NCI-H1436 (cell line): ENCODE results near the gene GAREM1.
"Not testable (repeated sequence)": the region's sequence is repeated elsewhere in the genome, so short reads cannot be mapped to it uniquely, and the experiment has no call there.

Experiments
- DNase-seq: peaks from one replicate; lab custom pipeline; 2025; lab: John Stamatoyannopoulos, UW

GAREM1 gene

DNA sequence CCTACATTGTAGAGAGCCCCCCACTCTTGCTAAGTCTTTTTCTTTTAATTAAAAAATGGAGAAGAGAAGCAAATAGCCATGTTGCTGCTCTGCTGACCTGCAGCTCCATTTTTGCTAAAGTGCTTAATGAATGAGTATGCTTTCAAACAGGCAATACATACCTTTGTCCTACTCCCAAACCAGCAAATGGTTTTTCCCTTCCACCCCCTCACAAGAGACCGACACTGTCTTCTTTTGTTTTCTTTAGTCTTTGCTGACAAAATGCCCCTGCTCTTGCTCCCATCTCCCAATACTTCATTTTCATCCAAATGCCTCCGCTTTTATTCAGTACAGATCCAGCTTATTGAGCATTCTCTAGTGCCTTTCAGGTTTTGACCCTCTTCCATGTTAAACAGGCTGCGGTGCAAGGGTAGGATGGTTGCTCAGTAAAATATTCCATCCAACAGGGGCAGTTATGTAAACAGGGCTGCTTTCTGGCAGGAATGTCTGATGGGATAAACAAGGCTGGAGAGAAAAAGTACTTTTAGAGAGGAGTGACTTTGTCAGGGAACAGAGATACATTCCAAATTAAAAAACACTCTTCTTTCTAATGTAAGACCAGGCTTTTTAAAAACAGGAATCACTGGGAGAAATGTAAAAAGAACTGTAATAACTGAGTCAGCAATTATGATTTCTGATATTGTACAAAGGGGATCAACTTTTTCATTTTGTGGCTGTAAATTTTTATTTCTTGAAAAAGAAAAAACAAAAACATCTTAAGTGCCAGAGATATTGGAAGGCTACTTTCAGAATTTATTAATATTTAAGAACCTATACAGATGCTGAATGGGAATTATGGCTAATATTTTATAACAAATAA is 144.0 kb downstream of the GAREM1 start:
- no peak for DNase-seq

DNA sequence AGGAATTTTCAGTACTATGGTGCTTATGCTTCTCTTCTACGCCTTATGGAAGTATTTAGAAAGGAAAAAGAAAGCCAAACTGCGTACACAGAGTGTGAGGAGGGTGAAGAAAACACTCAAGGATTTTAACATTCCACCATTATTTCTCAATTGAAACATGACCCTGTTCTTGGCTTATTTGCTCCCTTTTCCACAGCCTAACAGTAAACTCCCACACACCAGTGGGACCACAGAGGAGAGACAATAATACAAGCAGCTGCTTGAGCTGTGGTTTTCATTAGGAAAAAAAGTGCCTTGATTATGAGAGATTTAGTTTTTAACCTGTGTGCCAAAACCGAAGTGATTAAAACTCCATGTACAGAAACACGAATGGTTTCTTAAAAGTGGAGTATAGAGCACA is 146.5 kb downstream of the GAREM1 start:
- no peak for DNase-seq

DNA sequence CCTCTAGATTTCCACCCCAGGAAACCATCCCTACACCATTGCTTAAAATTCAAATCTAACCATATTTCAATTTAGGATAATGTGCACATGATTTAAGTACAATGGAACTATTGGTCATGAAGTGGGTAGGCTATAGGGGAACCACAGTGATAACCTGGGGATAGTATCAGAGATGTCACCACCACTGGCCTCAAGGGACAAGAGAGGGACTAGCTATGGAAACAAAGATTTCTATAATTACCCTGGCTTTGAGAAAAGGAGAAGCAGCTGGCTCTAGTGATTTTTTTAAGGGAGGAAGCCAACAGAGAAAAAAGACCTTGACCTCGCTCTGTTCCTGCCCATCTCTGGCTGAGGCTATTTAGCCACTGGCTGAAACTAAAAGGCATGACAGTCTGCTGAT is 148.9 kb downstream of the GAREM1 start:
- no peak for DNase-seq

DNA sequence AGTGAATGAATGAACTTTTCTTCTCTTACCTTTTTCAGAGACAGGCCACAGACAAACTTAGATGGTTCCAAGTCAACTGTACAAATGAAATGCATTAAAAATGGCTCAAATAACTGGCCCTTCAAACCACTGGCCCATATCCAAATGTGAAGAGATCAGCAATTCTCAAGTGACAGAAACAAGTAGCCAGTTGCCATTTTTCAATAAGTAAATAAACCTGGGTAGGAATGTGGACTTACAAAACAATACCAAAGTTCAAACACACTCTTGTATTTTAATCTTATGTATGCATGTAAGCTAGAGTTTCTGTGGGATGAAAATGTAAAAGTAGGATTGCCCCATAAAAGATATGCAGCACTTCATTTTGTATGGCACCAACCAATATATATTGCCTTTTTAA is 151.6 kb downstream of the GAREM1 start:
- no peak for DNase-seq

DNA sequence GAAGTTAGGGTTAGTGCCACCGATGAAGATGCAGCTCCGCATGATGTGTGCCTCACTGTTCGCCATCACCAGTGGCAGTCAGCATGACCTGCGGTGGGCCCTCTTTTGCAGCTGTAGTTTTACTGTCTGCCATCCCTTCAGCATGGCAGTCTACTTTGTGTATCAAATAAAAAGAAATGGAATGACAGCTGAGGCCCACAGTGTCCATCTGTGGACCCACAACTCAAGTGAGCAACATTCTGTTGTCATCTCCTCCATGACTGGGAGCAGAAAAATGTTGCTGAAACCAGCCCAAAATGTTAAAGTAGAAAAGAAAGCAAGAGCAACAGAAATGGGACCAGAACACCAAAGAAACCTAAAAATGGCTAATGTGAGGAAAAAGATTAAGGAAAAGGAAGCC is 152.1 kb downstream of the GAREM1 start:
- DNase-seq, result no peak

DNA sequence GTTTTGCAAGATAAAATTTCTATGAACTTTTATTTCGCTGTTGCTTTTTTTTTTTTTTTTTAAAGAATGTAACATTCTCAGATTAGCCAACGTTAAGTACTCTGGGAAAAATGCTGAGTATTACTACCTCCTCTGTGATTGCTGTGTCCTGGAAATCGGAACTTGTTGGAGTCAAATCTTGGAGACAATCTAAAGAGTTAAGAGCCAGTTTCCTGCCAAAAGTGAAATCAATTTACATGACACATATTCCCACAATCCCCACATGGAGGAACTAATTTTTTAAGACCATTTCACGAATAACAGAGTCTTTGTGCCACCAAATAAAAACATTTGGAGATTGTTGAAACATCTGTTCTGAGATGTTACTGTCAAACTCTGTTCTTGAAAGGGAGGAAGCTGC is 153.0 kb downstream of the GAREM1 start:
- no peak for DNase-seq

DNA sequence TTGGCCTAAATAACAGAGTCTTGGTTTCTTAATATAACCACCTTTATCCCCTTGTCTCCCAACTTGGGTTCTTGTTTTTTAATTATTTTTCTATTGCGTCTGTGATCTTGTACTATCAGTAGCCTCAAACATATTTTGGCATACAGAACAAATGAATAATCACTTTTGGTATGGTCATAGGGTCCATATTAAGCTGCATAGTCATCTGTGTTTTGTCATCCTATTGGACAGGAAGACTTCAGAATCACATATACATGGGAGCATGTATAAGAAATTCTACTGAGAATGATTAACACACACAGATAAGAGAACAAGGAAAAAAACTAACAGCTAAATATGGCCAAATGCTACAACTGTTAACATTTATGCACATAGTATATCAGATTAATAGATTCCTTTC is 154.8 kb downstream of the GAREM1 start:
- no peak for DNase-seq

DNA sequence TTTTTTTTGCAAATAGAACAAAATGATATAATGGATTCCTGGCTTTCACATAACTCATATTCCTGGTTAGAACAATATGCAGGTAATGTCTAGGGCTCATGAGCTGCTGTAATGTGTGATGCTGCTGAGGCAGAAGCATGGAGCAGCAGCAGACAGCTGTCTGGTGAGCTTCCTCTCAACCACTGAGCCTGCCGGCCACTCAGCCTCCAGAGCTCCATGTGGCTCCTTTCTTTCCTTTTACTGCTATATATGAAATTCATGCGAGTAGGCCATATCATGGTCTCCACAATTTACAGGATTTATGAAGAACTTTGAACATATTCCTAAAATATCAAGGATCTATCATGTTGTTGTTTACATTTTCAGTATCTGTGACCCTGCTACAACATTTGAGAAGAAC is 159.9 kb downstream of the GAREM1 start:
- DNase-seq, result no peak

DNA sequence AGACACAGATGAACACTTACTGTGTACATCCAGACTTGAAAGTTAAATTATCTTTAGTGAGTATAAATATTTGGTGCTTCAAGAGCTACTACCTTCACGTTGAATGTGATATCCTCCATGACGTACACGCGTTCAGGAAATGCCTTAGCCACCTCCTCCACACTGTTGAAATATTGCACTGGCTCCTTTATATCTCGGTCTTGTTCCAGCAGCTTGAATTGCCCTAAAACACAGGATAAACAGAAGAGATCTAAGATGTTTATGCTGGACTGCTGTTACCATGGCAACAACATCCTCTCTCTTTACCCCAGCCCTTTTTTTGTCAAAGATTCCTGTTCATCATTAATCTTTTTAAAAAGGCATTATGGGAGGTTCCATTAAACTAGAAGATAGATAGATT is 160.6 kb downstream of the GAREM1 start:
- DNase-seq, result no peak

DNA sequence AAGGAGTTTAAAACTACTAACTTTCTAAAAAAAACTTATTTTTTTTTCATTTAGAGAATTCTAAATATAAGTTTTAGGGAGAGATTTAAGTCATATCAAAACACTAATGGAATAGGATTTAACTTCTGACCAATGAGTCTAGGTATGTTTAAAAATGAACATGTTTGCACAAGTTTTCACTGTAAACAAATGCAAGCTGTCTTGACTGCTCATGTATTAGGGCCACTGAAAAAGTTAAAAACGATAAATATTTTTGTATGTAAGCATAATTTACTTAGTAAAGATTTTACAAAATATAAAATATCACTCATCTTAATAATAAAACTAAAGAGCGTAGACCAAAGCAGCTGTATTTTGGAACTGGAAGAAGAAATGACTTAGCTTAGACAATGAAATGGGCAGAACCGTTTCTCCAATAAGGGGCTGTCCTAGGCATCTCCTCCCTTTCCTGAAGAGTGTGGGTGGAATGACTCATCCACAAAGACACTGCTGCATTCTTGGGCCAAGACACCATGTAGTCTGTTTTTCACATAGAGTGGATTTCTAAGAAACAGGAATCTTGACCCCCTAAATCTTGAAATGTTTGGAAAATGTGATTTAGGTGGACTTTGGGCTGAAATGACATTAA is 162.1 kb downstream of the GAREM1 start:
- DNase-seq, result no peak

DNA sequence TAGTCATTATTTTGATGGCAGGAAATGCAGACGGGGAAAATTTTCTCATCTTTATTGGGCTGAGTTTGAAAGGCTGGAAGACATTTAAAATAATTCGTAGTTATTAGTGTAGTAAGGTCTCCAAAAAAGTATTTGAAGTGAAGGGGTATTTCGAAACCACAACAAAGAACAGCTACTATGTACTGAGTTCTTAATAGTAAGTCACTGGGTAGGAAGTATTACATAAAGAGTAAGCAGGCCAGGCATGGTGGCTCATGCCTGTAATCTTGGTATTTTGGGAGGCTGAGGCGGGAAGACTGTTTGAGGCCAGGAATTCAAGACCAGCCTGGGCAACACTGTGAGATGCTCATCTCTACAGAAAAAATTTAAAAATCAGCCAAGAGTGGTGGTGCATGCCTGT is 167.3 kb downstream of the GAREM1 start:
- no peak for DNase-seq

DNA sequence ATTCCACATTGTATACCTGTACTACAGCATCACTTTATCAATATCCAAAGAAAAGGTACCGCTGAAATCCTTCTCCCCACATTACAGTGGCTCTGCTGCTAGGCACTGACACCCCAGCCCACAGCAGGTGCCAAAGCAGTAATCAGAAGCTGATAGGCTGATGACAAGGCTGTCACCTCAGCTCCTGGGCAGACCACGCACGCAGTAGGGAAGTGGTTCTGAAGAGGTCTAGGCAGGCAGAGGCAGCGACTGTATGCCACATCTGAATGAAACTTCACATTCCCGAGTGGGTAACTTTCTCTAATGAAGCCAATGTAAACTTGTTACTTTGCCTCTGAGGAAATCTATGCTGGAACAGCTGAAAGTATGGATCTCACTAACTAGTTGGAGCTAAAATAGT is 167.9 kb downstream of the GAREM1 start:
- no peak for DNase-seq

DNA sequence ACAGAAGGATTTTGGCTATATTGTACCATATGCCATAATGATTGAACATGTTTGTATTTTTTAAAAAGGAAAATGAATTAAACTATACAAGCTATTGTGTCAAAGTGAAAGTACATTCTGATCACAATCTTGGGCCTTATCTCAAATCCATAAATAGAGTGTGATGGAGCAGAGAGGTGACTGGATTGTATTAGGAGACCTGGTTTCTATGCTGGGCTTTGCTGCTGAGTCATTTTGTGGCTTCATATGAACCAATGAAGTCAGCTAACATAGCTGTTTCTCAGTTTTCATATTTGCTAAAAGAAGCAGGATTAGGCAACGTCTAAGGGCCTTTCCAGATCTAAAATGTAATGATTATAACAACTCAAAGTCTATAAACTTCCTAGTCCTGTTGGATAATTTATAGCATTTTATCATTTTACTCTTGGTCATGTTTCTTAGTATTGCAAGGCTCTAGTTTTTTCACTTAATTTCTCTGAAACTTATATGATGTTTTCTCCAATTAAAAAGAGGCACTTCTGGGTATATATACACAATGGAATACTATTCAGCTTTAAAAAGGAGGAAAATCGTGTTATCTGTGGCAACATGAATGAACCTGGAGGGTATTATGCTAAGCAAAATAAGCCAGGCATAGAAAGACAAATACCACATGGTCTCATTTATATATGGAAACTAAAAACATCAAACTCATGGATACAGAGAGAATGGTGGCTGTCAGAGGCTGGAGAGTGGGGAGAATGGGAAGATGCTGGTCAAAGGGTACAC is 168.5 kb downstream of the GAREM1 start:
- no peak for DNase-seq

DNA sequence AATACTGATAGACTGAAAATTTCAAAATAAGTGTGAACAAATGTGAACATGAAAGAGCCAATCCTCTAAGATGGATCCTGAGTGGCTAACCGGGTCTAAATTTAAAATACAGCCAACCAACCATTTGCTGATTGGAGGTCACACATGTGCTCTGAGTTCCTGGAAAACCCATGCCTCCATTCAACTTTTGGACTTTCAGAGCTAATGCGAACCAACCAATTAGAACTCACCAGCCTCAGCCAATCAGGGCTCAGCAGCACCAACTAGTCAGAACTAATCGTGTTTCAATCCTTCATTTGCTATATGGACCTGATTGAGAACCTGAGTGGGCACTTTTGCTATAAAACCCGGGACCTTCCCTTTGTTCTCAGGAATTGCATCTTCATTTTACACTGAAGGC is 169.3 kb downstream of the GAREM1 start:
- DNase-seq, result no peak

DNA sequence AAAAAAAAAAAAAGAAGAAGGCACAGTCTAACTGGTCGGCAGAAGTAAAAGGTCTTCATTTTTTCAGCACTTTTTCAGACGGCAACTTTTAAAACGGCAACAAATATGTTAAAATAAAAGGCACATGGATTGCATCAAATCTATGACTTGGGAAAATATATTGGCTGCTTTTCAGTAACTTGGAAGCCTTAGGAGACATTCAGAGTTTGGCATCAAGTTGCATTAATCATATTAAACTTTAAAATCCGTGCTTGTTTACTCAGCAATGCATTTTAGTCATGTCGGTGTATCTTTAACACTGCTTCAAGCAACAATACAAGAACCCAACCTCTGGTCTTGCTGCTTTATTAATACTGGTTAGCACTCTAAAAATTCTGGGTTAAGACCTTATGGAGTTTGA is 169.8 kb downstream of the GAREM1 start:
- DNase-seq, result no peak

DNA sequence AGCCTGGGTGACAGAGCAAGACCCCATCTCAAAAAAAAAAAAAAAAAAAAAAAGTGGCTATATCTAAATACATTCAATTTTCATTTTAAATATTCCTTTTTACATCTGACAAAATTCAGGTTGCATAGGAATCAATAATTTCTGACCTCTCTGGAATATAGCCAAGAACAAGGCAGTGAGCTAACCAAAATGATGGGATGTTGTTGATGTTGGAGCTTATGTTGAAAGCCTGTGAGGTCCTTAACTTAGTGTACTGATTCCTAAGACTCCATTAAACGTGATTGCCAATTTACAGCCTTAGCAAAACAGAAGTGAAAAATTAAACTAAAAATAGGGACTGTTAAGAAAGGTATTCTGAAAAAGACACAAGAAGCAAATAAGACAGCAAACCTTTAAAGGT is 171.2 kb downstream of the GAREM1 start:
- no peak for DNase-seq

DNA sequence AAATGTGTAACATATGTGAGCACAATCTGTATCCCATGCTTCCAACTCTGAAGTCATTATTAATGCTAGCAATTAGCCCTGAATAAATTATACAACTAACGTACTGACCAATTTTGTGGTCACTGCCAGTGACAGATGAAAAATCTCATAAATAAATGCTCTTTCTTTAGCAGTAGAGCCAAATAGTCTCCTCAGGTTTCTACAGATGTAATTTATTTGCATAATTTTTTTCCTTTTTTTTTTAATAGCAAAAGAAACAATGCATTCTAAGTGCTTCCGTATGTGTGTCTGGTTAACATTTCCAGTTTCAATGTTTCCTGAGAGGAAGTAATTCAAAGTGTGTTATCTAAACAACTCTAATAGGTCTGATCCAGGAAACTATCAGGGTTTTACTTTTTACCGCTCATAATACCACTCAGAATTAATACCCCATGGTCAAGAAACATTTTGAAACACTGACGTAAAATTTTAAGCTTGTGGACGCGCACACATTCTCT is 172.5 kb downstream of the GAREM1 start:
- no peak for DNase-seq

DNA sequence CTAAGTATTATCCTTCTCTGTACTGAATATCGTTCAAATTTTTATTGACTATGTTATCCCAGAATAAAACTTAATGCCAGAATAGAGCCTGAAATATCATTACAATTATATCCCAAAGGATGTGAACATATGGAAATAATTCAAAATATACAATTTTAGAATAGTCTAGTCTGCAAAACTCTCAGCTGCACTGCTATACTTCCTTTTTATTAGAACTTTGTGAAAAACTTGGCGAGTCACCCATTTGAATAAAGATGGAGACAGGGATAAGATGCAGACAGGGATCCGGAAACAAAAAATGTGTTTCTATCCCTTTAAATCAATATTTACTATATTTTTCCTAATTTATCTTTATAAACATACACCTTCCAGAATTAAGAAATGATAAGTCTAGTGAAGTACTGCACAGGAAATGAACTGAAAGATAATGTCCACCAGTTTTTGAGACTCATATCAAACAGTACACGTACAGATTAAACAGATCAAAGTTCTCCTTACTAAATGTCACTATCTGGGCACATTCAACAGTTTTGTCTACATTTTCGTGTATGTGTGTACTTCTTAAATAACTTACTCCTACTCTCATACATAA is 173.0 kb downstream of the GAREM1 start:
- no peak for DNase-seq

DNA sequence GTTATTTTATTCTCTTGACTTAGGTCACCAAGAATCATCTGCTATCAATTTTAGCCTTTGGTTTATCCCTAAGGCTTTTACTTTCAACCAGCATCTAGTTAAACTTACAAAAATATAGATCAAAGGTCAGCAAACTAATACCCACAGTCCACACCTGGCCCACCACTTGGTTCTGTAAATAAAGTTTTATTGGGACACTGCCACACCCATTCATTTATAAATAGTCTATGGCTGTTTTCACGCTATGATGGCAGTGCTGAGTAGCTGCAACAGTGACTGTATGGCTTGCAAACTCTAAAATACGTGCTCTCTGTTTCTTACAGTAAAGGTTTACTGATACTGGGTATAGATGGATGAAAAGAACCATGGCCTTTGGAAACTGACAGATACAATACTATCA is 173.8 kb downstream of the GAREM1 start:
- DNase-seq, result no peak

DNA sequence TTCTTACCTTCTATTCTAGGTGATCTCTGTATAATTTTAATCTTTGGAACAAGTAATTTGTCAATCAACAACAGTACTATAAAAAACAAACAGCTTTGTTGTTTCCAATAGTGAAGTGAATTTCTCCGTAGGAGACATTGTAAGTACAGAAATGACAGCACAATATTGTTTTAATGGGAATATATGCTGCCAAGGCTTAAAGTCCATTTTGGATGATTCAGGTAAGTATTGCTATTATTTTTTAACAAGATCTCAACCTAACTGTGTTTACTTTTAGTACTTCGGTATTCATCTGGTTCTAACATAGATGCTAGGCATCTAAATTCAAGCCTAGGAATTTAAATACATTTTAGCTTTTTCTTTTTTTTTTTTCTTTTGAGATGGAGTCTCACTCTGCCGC is 175.1 kb downstream of the GAREM1 start:
- no peak for DNase-seq

DNA sequence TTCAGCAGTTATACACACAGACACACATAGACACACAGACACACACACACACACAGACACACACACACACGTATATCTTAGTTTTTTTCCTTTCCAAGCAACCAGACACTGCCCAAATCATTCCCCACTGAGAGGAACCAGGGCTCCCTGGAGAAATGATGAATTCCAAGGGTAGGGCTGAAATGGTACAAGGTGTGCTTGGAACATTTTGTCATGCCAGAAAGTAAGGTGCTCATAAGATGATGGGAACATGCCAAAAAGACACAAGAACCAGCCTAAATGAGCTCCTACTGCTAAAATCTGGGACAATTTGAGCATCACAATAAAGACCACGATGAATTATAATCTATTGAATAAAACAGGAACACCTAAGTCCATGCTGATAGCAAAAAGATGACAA is 177.6 kb downstream of the GAREM1 start:
- DNase-seq, result no peak

DNA sequence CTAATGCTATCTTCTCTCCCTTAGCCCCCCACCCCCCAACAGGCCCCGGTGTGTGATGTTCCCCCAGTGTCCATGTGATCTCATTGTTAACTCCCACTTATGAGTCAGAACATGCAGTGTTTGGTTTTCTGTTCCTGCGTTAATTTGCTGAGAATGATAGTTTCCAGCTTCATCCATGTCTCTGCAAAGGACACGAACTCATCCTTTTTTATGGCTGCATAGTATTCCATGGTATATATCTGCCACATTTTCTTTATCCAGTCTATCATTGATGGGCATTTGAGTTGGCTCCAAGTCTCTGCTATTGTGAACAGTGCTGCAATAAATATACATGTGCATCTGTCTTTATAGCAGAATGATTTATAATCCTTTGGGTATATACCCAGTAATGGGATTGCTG is 179.1 kb downstream of the GAREM1 start:
- not testable (repeated sequence) for DNase-seq

DNA sequence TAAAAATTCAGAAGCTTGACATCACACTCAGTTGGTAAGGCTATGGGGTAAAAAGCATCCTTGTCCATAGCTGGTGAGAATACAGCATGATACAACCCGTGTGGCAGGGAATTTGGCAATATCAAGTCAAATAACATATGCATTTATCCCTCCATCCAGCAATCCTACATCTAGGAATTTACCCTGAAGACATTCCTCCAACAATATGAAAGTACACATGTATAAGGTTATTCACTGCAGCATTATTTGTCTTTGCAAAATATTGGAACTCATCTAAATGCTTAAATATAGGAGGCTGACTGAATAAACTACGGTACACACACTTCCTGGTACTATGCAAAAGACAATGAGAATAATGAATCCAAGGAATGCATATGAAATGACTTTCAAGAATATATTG is 179.9 kb downstream of the GAREM1 start:
- DNase-seq, result no peak
